BE2C (cell line): Measurements from ENCODE around the gene SLC36A1.

ENCODE experiments used
- DNase-seq: peaks from one replicate; pipeline ENCODE4 v3.0.0-alpha.2; 2020
- H3K27me3 ChIP-seq: fragments of 250-450 bp; sonication (Bioruptor Pico); 2 replicates; pipeline ENCODE4 v1.5.1; 2020; ENCODE audit warnings: mild to moderate bottlenecking
- H3K36me3 ChIP-seq: fragments of 250-450 bp; sonication (Bioruptor Pico); 2 replicates; pipeline ENCODE4 v1.5.1; 2020; ENCODE audit warnings: mild to moderate bottlenecking
- H3K4me1 ChIP-seq: fragments of 250-450 bp; sonication (Bioruptor Pico); 2 replicates; pipeline ENCODE4 v1.5.1; 2020
- H3K4me3 ChIP-seq: 2 replicates; pipeline ENCODE4 v1.5.1; 2011; ENCODE audit warnings: low read depth, low read length
- H3K9me3 ChIP-seq: fragments of 250-450 bp; sonication (Bioruptor Pico); 2 replicates; pipeline ENCODE4 v1.5.1; 2020
- TF ChIP-seq, protein P1 (sequence below): IDR thresholded peaks from 2 replicates; pipeline ENCODE4 v1.5.1; 2012; ENCODE audit warnings: mild to moderate bottlenecking, low read depth, low read length

The SLC36A1 gene

DNA sequence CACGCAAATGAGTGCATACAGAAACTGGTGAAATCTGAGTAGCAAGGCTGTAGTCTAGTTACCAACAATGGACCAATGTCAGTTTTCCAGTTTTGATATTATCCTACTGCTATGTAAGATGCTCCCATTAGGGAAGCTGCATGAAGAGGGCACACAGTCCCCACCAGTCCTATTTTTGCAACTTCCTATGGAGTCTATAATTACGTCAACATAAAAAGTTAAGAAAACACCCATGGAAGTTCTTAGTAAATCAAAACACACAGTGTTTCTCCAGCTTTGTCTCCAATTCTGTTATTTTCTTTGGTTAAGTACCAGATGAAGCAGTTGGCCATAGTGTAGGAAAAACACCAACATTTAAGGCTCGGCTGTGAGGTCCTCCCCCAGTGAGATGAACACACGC, 85.0 kb downstream of the SLC36A1 start:
- Histone ChIP-seq H3K4me1 (no peaks in the 10 kb centered on the region), H3K9me3 (no peaks in the 10 kb centered on the region), H3K36me3 (no peaks in the 10 kb centered on the region), H3K4me3 (no peak overlapping the region), H3K27me3 (peaks cover 4% of the 10 kb centered on the region; the same call in 1 of the 2 replicates)
- TF ChIP-seq, protein P1, sequence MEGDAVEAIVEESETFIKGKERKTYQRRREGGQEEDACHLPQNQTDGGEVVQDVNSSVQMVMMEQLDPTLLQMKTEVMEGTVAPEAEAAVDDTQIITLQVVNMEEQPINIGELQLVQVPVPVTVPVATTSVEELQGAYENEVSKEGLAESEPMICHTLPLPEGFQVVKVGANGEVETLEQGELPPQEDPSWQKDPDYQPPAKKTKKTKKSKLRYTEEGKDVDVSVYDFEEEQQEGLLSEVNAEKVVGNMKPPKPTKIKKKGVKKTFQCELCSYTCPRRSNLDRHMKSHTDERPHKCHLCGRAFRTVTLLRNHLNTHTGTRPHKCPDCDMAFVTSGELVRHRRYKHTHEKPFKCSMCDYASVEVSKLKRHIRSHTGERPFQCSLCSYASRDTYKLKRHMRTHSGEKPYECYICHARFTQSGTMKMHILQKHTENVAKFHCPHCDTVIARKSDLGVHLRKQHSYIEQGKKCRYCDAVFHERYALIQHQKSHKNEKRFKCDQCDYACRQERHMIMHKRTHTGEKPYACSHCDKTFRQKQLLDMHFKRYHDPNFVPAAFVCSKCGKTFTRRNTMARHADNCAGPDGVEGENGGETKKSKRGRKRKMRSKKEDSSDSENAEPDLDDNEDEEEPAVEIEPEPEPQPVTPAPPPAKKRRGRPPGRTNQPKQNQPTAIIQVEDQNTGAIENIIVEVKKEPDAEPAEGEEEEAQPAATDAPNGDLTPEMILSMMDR, result no peak
- DNase-seq, result no peak

DNA sequence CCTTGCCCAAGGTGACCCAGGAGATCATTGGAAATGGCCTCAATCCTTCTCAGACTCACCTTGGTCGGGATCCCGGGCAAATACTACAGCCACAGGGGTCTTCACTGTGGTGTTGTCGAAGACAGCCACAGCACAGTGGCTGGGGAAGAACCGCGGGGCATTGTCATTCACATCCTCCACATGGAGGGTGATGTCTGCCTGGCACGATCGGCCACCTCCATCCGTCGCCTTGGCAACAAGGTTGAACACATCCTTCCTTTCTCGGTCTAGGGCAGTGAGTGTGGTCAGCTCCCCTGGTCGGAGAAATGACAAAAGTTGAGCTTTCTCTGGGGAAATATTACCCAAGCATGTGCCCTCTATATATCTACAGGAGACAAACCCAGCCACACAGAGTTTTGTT, 86.9 kb downstream of the SLC36A1 start:
- no peak for DNase-seq
- no peaks in the 10 kb centered on the region for H3K4me1 ChIP-seq
- no peaks in the 10 kb centered on the region for H3K36me3 ChIP-seq
- H3K27me3 ChIP-seq, result peaks cover 4% of the 10 kb centered on the region; the same call in 1 of the 2 replicates
- H3K9me3 ChIP-seq, result no peaks in the 10 kb centered on the region
- TF ChIP-seq, protein P1, result no peak
- no peak overlapping the region for H3K4me3 ChIP-seq

DNA sequence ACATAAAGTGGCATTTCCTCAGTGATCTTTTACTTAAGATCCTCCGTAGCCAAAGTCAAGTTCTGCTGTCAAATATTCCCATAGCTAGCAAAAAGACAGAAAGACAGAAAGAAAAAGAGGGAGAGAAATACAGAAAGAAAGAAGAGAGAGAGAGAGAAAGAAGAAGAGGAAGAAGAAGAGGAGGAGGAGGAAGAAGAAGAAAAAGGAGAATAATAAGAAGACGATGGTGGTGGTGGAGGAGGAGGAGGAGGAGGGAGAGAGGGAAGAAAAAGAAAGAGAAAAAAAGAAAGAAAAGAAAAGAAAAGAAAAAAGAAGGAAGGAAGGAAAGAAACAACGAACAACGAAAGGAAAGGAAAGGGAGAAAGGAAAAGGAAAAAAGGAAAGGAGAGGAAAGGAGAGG, 89.6 kb downstream of the SLC36A1 start:
- Histone ChIP-seq H3K9me3 (no peaks in the 10 kb centered on the region), H3K36me3 (no peaks in the 10 kb centered on the region), H3K27me3 (peaks cover 4% of the 10 kb centered on the region; the same call in 1 of the 2 replicates), H3K4me3 (no peak overlapping the region), H3K4me1 (no peaks in the 10 kb centered on the region)
- TF ChIP-seq, protein P1, result no peak
- DNase-seq, result no peak

DNA sequence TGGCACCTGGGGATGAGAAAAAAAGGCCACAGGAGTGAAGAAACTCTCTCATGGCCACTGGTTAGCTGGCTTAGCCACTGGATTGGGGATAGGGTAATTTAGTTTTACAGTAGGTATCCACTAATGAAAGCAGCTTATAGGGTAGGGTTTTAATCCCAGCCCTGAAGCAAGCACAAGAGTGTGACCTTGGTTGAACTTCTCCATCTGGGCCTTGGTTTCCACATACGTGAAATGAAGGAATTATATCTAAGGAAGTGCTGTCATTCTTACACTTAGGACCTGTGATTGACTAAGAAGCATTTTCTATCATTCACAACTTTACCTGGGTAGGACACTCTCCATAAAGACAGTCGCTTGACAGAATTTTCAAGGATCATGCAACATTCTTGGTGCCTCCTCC, 94.2 kb downstream of the SLC36A1 start:
- Histone ChIP-seq H3K36me3 (no peaks in the 10 kb centered on the region), H3K4me1 (no peaks in the 10 kb centered on the region), H3K9me3 (no peaks in the 10 kb centered on the region), H3K4me3 (no peak overlapping the region), H3K27me3 (no peaks in the 10 kb centered on the region)
- no peak for DNase-seq
- TF ChIP-seq, protein P1, result no peak
